GM23248 (cell line): ENCODE measurements around the gene VAMP4. TPM values are rescaled to one million over a fixed set of nuclear protein-coding genes. Genes with fewer than 3 reads are reported as not detected.

Experiments
- DNase-seq: peaks from one replicate; pipeline ENCODE4 v3.0.0-alpha.2; 2015
- H2AFZ ChIP-seq: fragments of 200-600 bp; sonication (generic); 2 replicates; pipeline ENCODE4 v1.6.1; 2016; ENCODE audit warnings: antibody characterized with exemption
- H3F3A ChIP-seq: fragments of 200-600 bp; sonication (generic); 2 replicates; pipeline ENCODE4 v1.6.1; 2016; ENCODE audit warnings: mild to moderate bottlenecking, antibody characterized with exemption, mixed run types; ENCODE audit not compliant: insufficient read depth
- H3K27ac ChIP-seq: fragments of 200-600 bp; sonication (generic); 2 replicates; pipeline ENCODE4 v1.5.1; 2016; ENCODE audit warnings: mild to moderate bottlenecking
- H3K27me3 ChIP-seq: fragments of 200-600 bp; sonication (generic); replicated peaks from 2 replicates; pipeline ENCODE4 v1.6.1; 2016; ENCODE audit warnings: mild to moderate bottlenecking; ENCODE audit not compliant: insufficient read depth
- H3K36me3 ChIP-seq: fragments of 200-600 bp; sonication (generic); 2 replicates; pipeline ENCODE4 v1.6.1; 2016; ENCODE audit warnings: low read depth, mild to moderate bottlenecking
- H3K4me1 ChIP-seq: fragments of 200-600 bp; sonication (generic); 2 replicates; pipeline ENCODE4 v1.6.1; 2016; ENCODE audit warnings: mild to moderate bottlenecking; ENCODE audit not compliant: insufficient read depth
- H3K4me2 ChIP-seq: fragments of 200-600 bp; sonication (generic); one replicate; pipeline ENCODE4 v1.6.1; 2016; ENCODE audit warnings: mild to moderate bottlenecking; ENCODE audit not compliant: unreplicated experiment
- H3K4me3 ChIP-seq: fragments of 200-600 bp; sonication (generic); 2 replicates; pipeline ENCODE4 v1.5.1; 2016; ENCODE audit warnings: mild to moderate bottlenecking
- H3K79me2 ChIP-seq: fragments of 200-600 bp; sonication (generic); 2 replicates; pipeline ENCODE4 v1.6.1; 2016; ENCODE audit warnings: mild to moderate bottlenecking; ENCODE audit not compliant: insufficient read depth
- H3K9ac ChIP-seq: fragments of 200-600 bp; sonication (generic); 2 replicates; pipeline ENCODE4 v1.6.1; 2016; ENCODE audit warnings: mild to moderate bottlenecking
- H3K9me2 ChIP-seq: fragments of 200-600 bp; sonication (generic); 2 replicates; pipeline ENCODE4 v1.6.1; 2016; ENCODE audit warnings: mixed run types, mild to moderate bottlenecking, moderate library complexity; ENCODE audit not compliant: insufficient read depth
- H3K9me3 ChIP-seq: fragments of 200-600 bp; sonication (generic); one replicate; pipeline ENCODE4 v1.6.1; 2017; ENCODE audit warnings: low read depth
- H4K20me1 ChIP-seq: fragments of 200-600 bp; sonication (generic); 2 replicates; pipeline ENCODE4 v1.6.0; 2016; ENCODE audit not compliant: insufficient read depth
- EZH2 ChIP-seq: fragments of 200-600 bp; sonication (generic); IDR thresholded peaks from 2 replicates; pipeline ENCODE4 v1.6.1; 2018; ENCODE audit warnings: antibody characterized with exemption, mild to moderate bottlenecking; ENCODE audit not compliant: insufficient read depth, poor library complexity, severe bottlenecking
- EZH2phosphoT487 ChIP-seq: fragments of 200-600 bp; sonication (generic); IDR thresholded peaks from 2 replicates; pipeline ENCODE4 v1.6.1; 2018; ENCODE audit warnings: antibody characterized with exemption, moderate library complexity, mild to moderate bottlenecking, low read depth; ENCODE audit not compliant: insufficient read depth
- WGBS, 2 experiments: methylation state at CpG; one replicate each; pipeline ENCODE4 v1.1.6; 2015 to 2017; ENCODE audit warnings: low lambda C conversion rate in 2 of 2, low coverage in 1 of 2; ENCODE audit errors: missing lambda C conversion rate in 2 of 2; 5-methylcytosine and 5-hydroxymethylcytosine counted together
- in situ Hi-C: fragments of 300-500 bp; cut with MboI; formaldehyde crosslinking; loops from 2 replicates; pipeline ENCODE4 v1.15.0; 2020
- polyA plus RNA-seq: library from polyadenylated mRNA; unstranded; fragments of >200 nt; fragmentation: Nextera tagmentation; extraction: Ambion mirVana; gene quantifications from 2 replicates; pipeline ENCODE4 v1.2.1, GENCODE V29; 2016
- total RNA-seq: library from RNA; depleted of rRNA; stranded (reverse); fragments of >200 nt; shearing (Covaris generic); gene quantifications from 2 replicates; pipeline ENCODE4 v1.2.3, GENCODE V29; 2014

Gene VAMP4
- total and polyA plus RNA-seq, 2 experiments from 2014 or later = 7.3 to 21.2 TPM

- Histone ChIP-seq H3K4me3 (no peak overlapping the region), H3F3A (no peaks in the 10 kb centered on the region), H3K79me2 (no peaks in the 10 kb centered on the region), H3K9me3 (no peaks in the 10 kb centered on the region), H3K9me2 (no peaks in the 10 kb centered on the region), H3K4me1 (no peaks in the 10 kb centered on the region), H3K36me3 (no peaks in the 10 kb centered on the region), H3K27me3 (no peaks in the 10 kb centered on the region), H3K4me2 (no peak overlapping the region), H4K20me1 (no peaks in the 10 kb centered on the region), H3K27ac (no peak overlapping the region), H3K9ac (no peak overlapping the region), H2AFZ (no peak overlapping the region)
- WGBS, 2 experiments = 94 to 96% methylated on average over 20 to 21 of the region's 28 CpGs
- DNase-seq = no peak
- TF ChIP-seq EZH2phosphoT487 (no peak), EZH2 (no peak)
- in situ Hi-C loops = no loop called here
Measured at GRCh38 chr1:171670739-171671138, 71.1 kb downstream of the VAMP4 start.

GRCh38 chr1:171668372-171668771, 73.5 kb downstream of the VAMP4 start:
- Histone ChIP-seq H3K27ac (no peak overlapping the region), H3K9ac (no peak overlapping the region), H4K20me1 (no peaks in the 10 kb centered on the region), H3K27me3 (no peaks in the 10 kb centered on the region), H3K79me2 (no peaks in the 10 kb centered on the region), H3K9me2 (no peaks in the 10 kb centered on the region), H3K36me3 (no peaks in the 10 kb centered on the region), H3K4me1 (peaks cover 18% of the 10 kb centered on the region), H2AFZ (no peak overlapping the region), H3F3A (no peaks in the 10 kb centered on the region; the same call in 1 of the 2 replicates), H3K4me3 (no peak overlapping the region), H3K4me2 (no peak overlapping the region), H3K9me3 (no peaks in the 10 kb centered on the region)
- WGBS, 2 experiments = 83 to 84% methylated on average over 5 of the region's 5 CpGs
- TF ChIP-seq EZH2 = no peak
- in situ Hi-C loops = no loop called here
- no peak for DNase-seq

GRCh38 chr1:171666114-171666769, 75.6 kb downstream of the VAMP4 start:
- H3K9me3 ChIP-seq = no peaks in the 10 kb centered on the region
- H3K9ac ChIP-seq = no peak overlapping the region
- H3K4me2 ChIP-seq = no peak overlapping the region
- DNase-seq = no peak
- no peak overlapping the region for H3K4me3 ChIP-seq
- TF ChIP-seq EZH2 = no peak
- TF ChIP-seq EZH2phosphoT487 = no peak
- H3F3A ChIP-seq = no peaks in the 10 kb centered on the region; the same call in 1 of the 2 replicates
- no peaks in the 10 kb centered on the region for H4K20me1 ChIP-seq
- no peaks in the 10 kb centered on the region for H3K79me2 ChIP-seq
- H3K36me3 ChIP-seq = no peaks in the 10 kb centered on the region
- H3K9me2 ChIP-seq = no peaks in the 10 kb centered on the region
- in situ Hi-C loops = no loop called here
- peaks cover 23% of the 10 kb centered on the region for H3K4me1 ChIP-seq
- 67 to 72% methylated on average over 4 of the region's 4 CpGs for WGBS, 2 experiments
- no peaks in the 10 kb centered on the region for H3K27me3 ChIP-seq
- H3K27ac ChIP-seq = no peak overlapping the region
- no peak overlapping the region for H2AFZ ChIP-seq

- no peak overlapping the region; the same call in 1 of the 2 replicates for H3K27ac ChIP-seq
- no peak overlapping the region for H3K4me3 ChIP-seq
- no peaks in the 10 kb centered on the region for H4K20me1 ChIP-seq
- no peaks in the 10 kb centered on the region for H3K9me3 ChIP-seq
- no peaks in the 10 kb centered on the region; the same call in 1 of the 2 replicates for H3F3A ChIP-seq
- no peaks in the 10 kb centered on the region for H3K79me2 ChIP-seq
- no peak for TF ChIP-seq EZH2
- no peak for TF ChIP-seq EZH2phosphoT487
- H3K27me3 ChIP-seq = no peaks in the 10 kb centered on the region
- no peaks in the 10 kb centered on the region for H3K36me3 ChIP-seq
- in situ Hi-C loops = no loop called here
- 0 out of 2 replicates have a peak overlapping the region, but pooled peaks have one; percentile 8 for H2AFZ ChIP-seq
- peak overlapping the region; percentile 23 for H3K4me2 ChIP-seq
- H3K4me1 ChIP-seq = peaks cover 23% of the 10 kb centered on the region
- DNase-seq = peak; percentile 53
- H3K9ac ChIP-seq = no peak overlapping the region
- no peaks in the 10 kb centered on the region for H3K9me2 ChIP-seq
Measured at GRCh38 chr1:171664976-171665375, 76.9 kb downstream of the VAMP4 start.
